Sigmoid colon (tissue), 7 donors: ENCODE results near the gene VSIG2. TPM values are rescaled to one million over a fixed set of nuclear protein-coding genes. Genes with fewer than 3 reads are reported as not detected.
A peak's percentile ranks its signal among the peaks of the same experiment; 100 is the strongest.

ENCODE experiments used
- DNase-seq: peaks from one replicate; pipeline ENCODE4 v3.0.0-alpha.2; 2019
- H3K27ac ChIP-seq, 4 donors: fragments of 200-600 bp; sonication (generic); one replicate each; pipeline ENCODE4 v1.5.1; 2016 to 2019; ENCODE audit warnings: mild to moderate bottlenecking in 1 of 4
- H3K27me3 ChIP-seq, 3 donors: fragments of 200-600 bp; sonication (generic); one replicate each; pipeline ENCODE4 v1.5.1; 2019; ENCODE audit warnings: mild to moderate bottlenecking in 1 of 3
- H3K36me3 ChIP-seq, 4 donors: fragments of 200-600 bp; sonication (generic); one replicate each; pipeline ENCODE4 v1.5.1; 2016 to 2019
- H3K4me1 ChIP-seq, 4 donors: fragments of 200-600 bp; sonication (generic); one replicate each; pipeline ENCODE4 v1.5.1; 2017 to 2019
- H3K4me3 ChIP-seq, 4 donors: fragments of 200-600 bp; sonication (generic); one replicate each; pipeline ENCODE4 v1.5.1; 2017 to 2019; ENCODE audit warnings: mild to moderate bottlenecking in 2 of 4, moderate library complexity in 1 of 4
- H3K9me3 ChIP-seq, 4 donors: fragments of 200-600 bp in 3 of 4; sonication (generic) in 3 of 4; one replicate each; pipeline versions ENCODE4 v1.5.1 to v1.6.1; 2013 to 2019
- CTCF ChIP-seq, 4 experiments: fragments of 450-650 bp in 3 of 4; fragments of 200-600 bp in 1 of 4; IDR thresholded peaks; one replicate each; pipeline ENCODE4 v1.5.1; 2016 to 2019; ENCODE audit warnings: antibody characterized with exemption in 4 of 4, mild to moderate bottlenecking in 3 of 4, moderate library complexity in 2 of 4
- EP300 ChIP-seq, 4 donors: sonication (generic); formaldehyde crosslinking; IDR thresholded peaks; one replicate each; pipeline ENCODE4 v1.6.1; 2017; ENCODE audit warnings: antibody characterized with exemption in 4 of 4
- POLR2A ChIP-seq, 2 donors: fragments of 450-650 bp; IDR thresholded peaks; one replicate each; pipeline ENCODE4 v1.6.1; 2016; ENCODE audit warnings: antibody characterized with exemption in 2 of 2, mild to moderate bottlenecking in 2 of 2, moderate library complexity in 2 of 2
- POLR2AphosphoS5 ChIP-seq, 4 donors: sonication (generic); formaldehyde crosslinking; IDR thresholded peaks; one replicate each; pipeline ENCODE4 v1.6.1; 2017; ENCODE audit warnings: antibody characterized with exemption in 4 of 4
- WGBS, 2 donors: extraction: QIAGEN DNeasy Blood & Tissue Kit; methylation state at CpG; one replicate each; pipeline ENCODE4 v1.1.7; 2013; 5-methylcytosine and 5-hydroxymethylcytosine counted together
- intact Hi-C: fragments of 100-400 bp; cut with DNase I; formaldehyde crosslinking; loops from one replicate; pipeline ENCODE4 v1.15.1; 2023
- polyA plus RNA-seq, 3 donors: library from polyadenylated mRNA; stranded (reverse); fragments of 200-250 nt; gene quantifications; one replicate each; pipeline ENCODE4 v1.2.3, GENCODE V29; 2013
- total RNA-seq, 4 donors: library from RNA; depleted of rRNA; stranded (reverse); fragments of >200 nt; gene quantifications; one replicate each; pipeline ENCODE4 v1.1.0, GENCODE V29; 2016
- donor health status: healthy with polysubstance abuse.
- donor health status: Bipolar disorder and iron deficiency.
- donor health status: healthy.

The VSIG2 gene
- total and polyA plus RNA-seq, 7 donors, result 0.36 to 79.3 (median 28.8) TPM; not detected in 1

- Histone ChIP-seq H3K36me3 (no peaks in the 10 kb centered on the region), H3K9me3 (no peaks in the 10 kb centered on the region), H3K27ac (peak overlapping the region in 1 of 4 donors; percentile 41), H3K27me3 (peaks cover 29 to 97% (median 86%) of the 10 kb centered on the region in 3 donors), H3K4me1 (peaks cover 0 to 30% (median 21%) of the 10 kb centered on the region in 4 donors), H3K4me3 (no peak overlapping the region)
- intact Hi-C loops, result no loop called here
- TF ChIP-seq POLR2A (IDR thresholded peaks at IDR 0.05) (no peak), POLR2AphosphoS5 (IDR thresholded peaks at IDR 0.05) (no peak)
- no peak for DNase-seq
- WGBS, 2 donors, result 52 to 57% methylated on average over 12 of the region's 12 CpGs
These were observed 3.3 kb downstream of the VSIG2 start for GRCh38 chr11:124748481-124749343.

- Histone ChIP-seq H3K27me3 (peaks cover 29 to 97% (median 90%) of the 10 kb centered on the region in 3 donors), H3K27ac (peak overlapping the region in 1 of 4 donors; percentile 41), H3K4me1 (peaks cover 0 to 30% (median 21%) of the 10 kb centered on the region in 4 donors), H3K9me3 (no peaks in the 10 kb centered on the region), H3K36me3 (no peaks in the 10 kb centered on the region), H3K4me3 (no peak overlapping the region)
- intact Hi-C loops, result no loop called here
- WGBS, 2 donors, result 77 to 79% methylated on average over 7 of the region's 7 CpGs
- DNase-seq, result no peak
- TF ChIP-seq CTCF (IDR thresholded peaks at IDR 0.05) (no peak), EP300 (IDR thresholded peaks at IDR 0.05) (no peak), POLR2A (IDR thresholded peaks at IDR 0.05) (no peak), POLR2AphosphoS5 (IDR thresholded peaks at IDR 0.05) (no peak)
These were observed 4.0 kb downstream of the VSIG2 start for GRCh38 chr11:124748100-124748418.

- WGBS, 2 donors, result 73 to 75% methylated on average over 14 of the region's 14 CpGs
- H3K27ac ChIP-seq, result peak overlapping the region in 1 of 4 donors; percentile 41
- peaks cover 0 to 30% (median 21%) of the 10 kb centered on the region in 4 donors for H3K4me1 ChIP-seq
- DNase-seq, result no peak
- no peaks in the 10 kb centered on the region for H3K36me3 ChIP-seq
- no peak for TF ChIP-seq POLR2AphosphoS5 (IDR thresholded peaks at IDR 0.05)
- no peak for TF ChIP-seq POLR2A (IDR thresholded peaks at IDR 0.05)
- TF ChIP-seq CTCF (IDR thresholded peaks at IDR 0.05), result no peak
- TF ChIP-seq EP300 (IDR thresholded peaks at IDR 0.05), result no peak
- H3K27me3 ChIP-seq, result peaks cover 29 to 97% (median 93%) of the 10 kb centered on the region in 3 donors
- no peaks in the 10 kb centered on the region for H3K9me3 ChIP-seq
- intact Hi-C loops, result no loop called here
- no peak overlapping the region for H3K4me3 ChIP-seq
These were observed 4.5 kb downstream of the VSIG2 start for GRCh38 chr11:124747406-124748099.

- peaks cover 29 to 97% (median 93%) of the 10 kb centered on the region in 3 donors for H3K27me3 ChIP-seq
These were observed 5.3 kb downstream of the VSIG2 start for GRCh38 chr11:124746621-124747243.

More at GRCh38 chr11:124746621-124747243, 5.3 kb downstream of the VSIG2 start:
- peaks cover 0 to 27% (median 21%) of the 10 kb centered on the region in 4 donors for H3K4me1 ChIP-seq
- H3K4me3 ChIP-seq, result peak overlapping the region; percentile 11 to 49 (median 44)
- H3K9me3 ChIP-seq, result no peaks in the 10 kb centered on the region
- WGBS, 2 donors, result 0 to 2% methylated on average over 37 of the region's 37 CpGs
- H3K27ac ChIP-seq, result peak overlapping the region in 3 of 4 donors; percentile 40 to 59 (median 41)
- DNase-seq, result no peak
- H3K36me3 ChIP-seq, result no peaks in the 10 kb centered on the region
- TF ChIP-seq POLR2AphosphoS5 (IDR thresholded peaks at IDR 0.05) (peak in 3 of 4 donors; percentile 45 to 75 (median 54)), POLR2A (IDR thresholded peaks at IDR 0.05) (peak in 1 of 2 donors; percentile 64), CTCF (IDR thresholded peaks at IDR 0.05) (peak in 1 of 4 experiments; percentile 21), EP300 (IDR thresholded peaks at IDR 0.05) (no peak)
- intact Hi-C loops, result no loop called here
